Measurements from ENCODE around the gene KDM6A.
"Not testable (repeated sequence)": the region's sequence is repeated elsewhere in the genome, so short reads cannot be mapped to it uniquely, and the experiment has no call there.

Gene KDM6A

GRCh38 chrX:45026036-45026435, 153.0 kb downstream of the KDM6A start:
- no peaks in the 10 kb centered on the region for H3K27me3 ChIP-seq (ENCODE audit: control insufficient read depth, insufficient read depth, low read length)
- no CpG with 5 or more reads among the region's 2 CpGs for WGBS (ENCODE audit: insufficient coverage, insufficient read length)

GRCh38 chrX:45031830-45032378, 158.9 kb downstream of the KDM6A start:
- no peaks in the 10 kb centered on the region for H3K36me3 ChIP-seq (ENCODE audit: control insufficient read depth, insufficient read depth, low read length)
- no peaks in the 10 kb centered on the region for H3K27me3 ChIP-seq (ENCODE audit: control insufficient read depth, insufficient read depth, low read length)
- no peaks in the 10 kb centered on the region for H3K4me1 ChIP-seq (ENCODE audit: control insufficient read depth, insufficient read depth, low read length)
- H3K4me3 ChIP-seq (ENCODE audit: low read length): no peak overlapping the region
- DNase-seq (ENCODE audit: low read depth, low spot score): no peak
- H3K9me3 ChIP-seq (ENCODE audit: control insufficient read depth, insufficient read depth, low read length): no peaks in the 10 kb centered on the region
- no peak overlapping the region for H3K27ac ChIP-seq (ENCODE audit: low read length)
- WGBS (ENCODE audit: insufficient coverage, insufficient read length): no CpG with 5 or more reads among the region's 3 CpGs

More at GRCh38 chrX:45026036-45026435, 153.0 kb downstream of the KDM6A start:
- Histone ChIP-seq H3K9me3 (ENCODE audit: control insufficient read depth, insufficient read depth, low read length) (no peaks in the 10 kb centered on the region), H3K4me3 (ENCODE audit: low read length) (no peak overlapping the region), H3K4me1 (ENCODE audit: control insufficient read depth, insufficient read depth, low read length) (no peaks in the 10 kb centered on the region), H3K27ac (ENCODE audit: low read length) (no peak overlapping the region), H3K36me3 (ENCODE audit: control insufficient read depth, insufficient read depth, low read length) (no peaks in the 10 kb centered on the region)
- DNase-seq (ENCODE audit: low read depth, low spot score): no peak

DNA sequence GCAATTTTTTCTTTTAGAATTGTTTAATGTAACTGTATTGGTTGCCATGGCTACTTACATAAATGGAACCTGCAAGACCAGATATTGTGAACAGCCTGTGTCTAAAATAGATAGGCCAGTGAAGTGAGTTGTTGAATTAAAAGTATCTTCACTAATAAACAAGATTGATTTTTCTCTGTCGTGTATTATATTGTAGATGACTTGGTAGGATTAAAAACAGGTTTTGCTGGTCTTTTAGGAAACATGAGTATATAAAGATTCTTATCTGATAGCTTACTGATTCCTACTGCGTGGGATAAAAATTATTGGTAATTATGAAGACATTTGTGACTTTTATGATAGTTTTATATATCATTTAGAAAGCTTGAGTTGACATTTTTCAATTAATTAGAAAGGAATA, 162.1 kb downstream of the KDM6A start:
- Histone ChIP-seq H3K27ac (ENCODE audit: low read length) (no peak overlapping the region), H3K4me1 (ENCODE audit: control insufficient read depth, insufficient read depth, low read length) (no peaks in the 10 kb centered on the region), H3K27me3 (ENCODE audit: control insufficient read depth, insufficient read depth, low read length) (no peaks in the 10 kb centered on the region), H3K9me3 (ENCODE audit: control insufficient read depth, insufficient read depth, low read length) (no peaks in the 10 kb centered on the region), H3K4me3 (ENCODE audit: low read length) (no peak overlapping the region), H3K36me3 (ENCODE audit: control insufficient read depth, insufficient read depth, low read length) (no peaks in the 10 kb centered on the region)
- no peak for DNase-seq (ENCODE audit: low read depth, low spot score)
- WGBS (ENCODE audit: insufficient coverage, insufficient read length): no CpG with 5 or more reads among the region's 2 CpGs

- Histone ChIP-seq H3K9me3 (ENCODE audit: control insufficient read depth, insufficient read depth, low read length) (no peaks in the 10 kb centered on the region), H3K4me3 (ENCODE audit: low read length) (no peak overlapping the region), H3K27ac (ENCODE audit: low read length) (no peak overlapping the region), H3K27me3 (ENCODE audit: control insufficient read depth, insufficient read depth, low read length) (no peaks in the 10 kb centered on the region), H3K4me1 (ENCODE audit: control insufficient read depth, insufficient read depth, low read length) (no peaks in the 10 kb centered on the region), H3K36me3 (ENCODE audit: control insufficient read depth, insufficient read depth, low read length) (no peaks in the 10 kb centered on the region)
- DNase-seq (ENCODE audit: low read depth, low spot score): no peak
- WGBS (ENCODE audit: insufficient coverage, insufficient read length): no CpG with 5 or more reads among the region's 4 CpGs
These were observed 163.2 kb downstream of the KDM6A start for GRCh38 chrX:45036161-45036560.

GRCh38 chrX:45040137-45040536, 167.1 kb downstream of the KDM6A start:
- H3K36me3 ChIP-seq (ENCODE audit: control insufficient read depth, insufficient read depth, low read length); H3K27me3 ChIP-seq (ENCODE audit: control insufficient read depth, insufficient read depth, low read length); H3K4me3 ChIP-seq (ENCODE audit: low read length); H3K27ac ChIP-seq (ENCODE audit: low read length); H3K9me3 ChIP-seq (ENCODE audit: control insufficient read depth, insufficient read depth, low read length); DNase-seq (ENCODE audit: low read depth, low spot score); H3K4me1 ChIP-seq (ENCODE audit: control insufficient read depth, insufficient read depth, low read length): not testable (repeated sequence)
- WGBS (ENCODE audit: insufficient coverage, insufficient read length): no CpG with 5 or more reads among the region's 28 CpGs

DNA sequence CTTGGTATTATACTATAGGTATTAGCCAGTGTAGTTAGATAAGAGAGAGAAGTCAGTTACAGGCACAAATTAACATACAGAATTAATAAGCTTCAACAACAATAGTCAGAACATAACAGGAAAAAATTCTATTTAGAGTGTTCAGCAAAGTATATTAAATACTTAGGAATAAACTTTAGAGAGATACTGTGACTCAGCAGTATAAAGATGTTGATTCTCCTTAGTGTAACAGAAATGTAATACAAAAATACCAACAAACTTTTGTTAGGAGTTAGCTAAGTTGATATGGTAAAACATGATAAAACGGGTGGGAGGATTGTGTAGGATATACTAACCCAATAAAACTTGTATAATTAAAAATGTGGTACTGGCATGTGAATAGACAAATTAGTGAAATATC, 173.4 kb downstream of the KDM6A start:
- WGBS (ENCODE audit: insufficient coverage, insufficient read length): no CpG with 5 or more reads among the region's 1 CpG
- H3K4me3 ChIP-seq (ENCODE audit: low read length): no peak overlapping the region
- no peak for DNase-seq (ENCODE audit: low read depth, low spot score)
- H3K9me3 ChIP-seq (ENCODE audit: control insufficient read depth, insufficient read depth, low read length): no peaks in the 10 kb centered on the region
- no peaks in the 10 kb centered on the region for H3K4me1 ChIP-seq (ENCODE audit: control insufficient read depth, insufficient read depth, low read length)
- no peak overlapping the region for H3K27ac ChIP-seq (ENCODE audit: low read length)
- H3K27me3 ChIP-seq (ENCODE audit: control insufficient read depth, insufficient read depth, low read length): no peaks in the 10 kb centered on the region
- no peaks in the 10 kb centered on the region for H3K36me3 ChIP-seq (ENCODE audit: control insufficient read depth, insufficient read depth, low read length)

DNA sequence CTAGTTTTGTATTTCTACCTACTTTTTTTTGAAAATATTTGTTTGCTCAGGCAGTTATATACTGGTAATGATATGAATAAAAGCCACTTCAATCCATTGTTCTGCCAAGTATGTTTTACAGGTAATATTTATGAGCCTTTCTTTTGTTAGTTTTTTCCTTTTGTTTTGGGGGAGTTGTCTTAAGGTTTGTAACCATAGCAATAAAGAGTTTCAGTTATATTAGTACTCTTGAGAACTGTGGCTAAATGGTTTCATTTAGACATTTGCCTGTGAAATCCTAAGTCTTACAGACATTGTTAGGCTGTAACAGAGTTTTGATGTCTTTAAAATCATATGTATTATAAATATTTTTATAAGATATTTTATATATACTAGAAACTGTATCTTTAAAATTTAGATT, 177.6 kb downstream of the KDM6A start:
- no peaks in the 10 kb centered on the region for H3K27me3 ChIP-seq (ENCODE audit: control insufficient read depth, insufficient read depth, low read length)
- no peak overlapping the region for H3K27ac ChIP-seq (ENCODE audit: low read length)
- H3K9me3 ChIP-seq (ENCODE audit: control insufficient read depth, insufficient read depth, low read length): no peaks in the 10 kb centered on the region
- DNase-seq (ENCODE audit: low read depth, low spot score): no peak
- 0 out of 2 replicates have a peak, but pooled peaks cover 2% of the 10 kb centered on the region for H3K36me3 ChIP-seq (ENCODE audit: control insufficient read depth, insufficient read depth, low read length)
- H3K4me1 ChIP-seq (ENCODE audit: control insufficient read depth, insufficient read depth, low read length): no peaks in the 10 kb centered on the region
- H3K4me3 ChIP-seq (ENCODE audit: low read length): no peak overlapping the region

- H3K27me3 ChIP-seq (ENCODE audit: control insufficient read depth, insufficient read depth, low read length): no peaks in the 10 kb centered on the region
- H3K36me3 ChIP-seq (ENCODE audit: control insufficient read depth, insufficient read depth, low read length): peaks cover 2% of the 10 kb centered on the region; the same call in 1 of the 2 replicates
- no CpG with 5 or more reads among the region's 2 CpGs for WGBS (ENCODE audit: insufficient coverage, insufficient read length)
- no peak overlapping the region for H3K27ac ChIP-seq (ENCODE audit: low read length)
- H3K4me3 ChIP-seq (ENCODE audit: low read length): no peak overlapping the region
- H3K4me1 ChIP-seq (ENCODE audit: control insufficient read depth, insufficient read depth, low read length): no peaks in the 10 kb centered on the region
- H3K9me3 ChIP-seq (ENCODE audit: control insufficient read depth, insufficient read depth, low read length): no peaks in the 10 kb centered on the region
- DNase-seq (ENCODE audit: low read depth, low spot score): no peak
These were observed 183.6 kb downstream of the KDM6A start for GRCh38 chrX:45056428-45057145.

- DNase-seq (ENCODE audit: low read depth, low spot score); H3K4me3 ChIP-seq (ENCODE audit: low read length); H3K36me3 ChIP-seq (ENCODE audit: control insufficient read depth, insufficient read depth, low read length); H3K27ac ChIP-seq (ENCODE audit: low read length); H3K4me1 ChIP-seq (ENCODE audit: control insufficient read depth, insufficient read depth, low read length); H3K27me3 ChIP-seq (ENCODE audit: control insufficient read depth, insufficient read depth, low read length); H3K9me3 ChIP-seq (ENCODE audit: control insufficient read depth, insufficient read depth, low read length): not testable (repeated sequence)
- no CpG with 5 or more reads among the region's 2 CpGs for WGBS (ENCODE audit: insufficient coverage, insufficient read length)
These were observed 186.9 kb downstream of the KDM6A start for GRCh38 chrX:45059906-45060305.

DNA sequence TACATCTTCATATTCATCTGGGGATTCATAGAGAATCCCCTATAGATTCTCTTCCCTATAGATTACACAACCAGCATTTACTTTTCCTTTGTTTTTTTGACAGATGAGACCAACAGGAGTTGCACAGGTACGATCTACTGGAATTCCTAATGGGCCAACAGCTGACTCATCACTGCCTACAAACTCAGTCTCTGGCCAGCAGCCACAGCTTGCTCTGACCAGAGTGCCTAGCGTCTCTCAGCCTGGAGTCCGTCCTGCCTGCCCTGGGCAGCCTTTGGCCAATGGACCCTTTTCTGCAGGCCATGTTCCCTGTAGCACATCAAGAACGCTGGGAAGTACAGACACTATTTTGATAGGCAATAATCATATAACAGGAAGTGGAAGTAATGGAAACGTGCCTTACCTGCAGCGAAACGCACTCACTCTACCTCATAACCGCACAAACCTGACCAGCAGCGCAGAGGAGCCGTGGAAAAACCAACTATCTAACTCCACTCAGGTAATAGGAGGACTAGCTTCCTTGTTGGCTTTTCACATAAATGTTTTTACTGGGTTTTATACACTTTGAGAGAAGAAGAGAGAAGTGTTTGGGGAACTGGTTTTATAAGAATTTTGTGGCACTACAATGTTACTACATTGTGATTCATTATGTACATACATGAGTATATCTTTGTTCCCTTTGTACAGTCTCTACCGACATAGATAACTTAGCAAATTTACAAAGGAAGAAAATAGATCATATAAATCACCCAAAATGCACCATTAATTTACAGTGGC, 190.5 kb downstream of the KDM6A start:
- Histone ChIP-seq H3K4me3 (ENCODE audit: low read length) (no peak overlapping the region), H3K27ac (ENCODE audit: low read length) (no peak overlapping the region), H3K4me1 (ENCODE audit: control insufficient read depth, insufficient read depth, low read length) (no peaks in the 10 kb centered on the region), H3K36me3 (ENCODE audit: control insufficient read depth, insufficient read depth, low read length) (peaks cover 3% of the 10 kb centered on the region; the same call in 1 of the 2 replicates), H3K27me3 (ENCODE audit: control insufficient read depth, insufficient read depth, low read length) (no peaks in the 10 kb centered on the region), H3K9me3 (ENCODE audit: control insufficient read depth, insufficient read depth, low read length) (no peaks in the 10 kb centered on the region)
- no peak for DNase-seq (ENCODE audit: low read depth, low spot score)
- no CpG with 5 or more reads among the region's 11 CpGs for WGBS (ENCODE audit: insufficient coverage, insufficient read length)

Measured in iPS DF 6.9 (cell line).